WERI-Rb-1 (cell line): Measurements from ENCODE around the gene UBASH3A.

Source experiments
- DNase-seq: peaks from one replicate; pipeline ENCODE4 v3.0.0-alpha.2; 2020
- H3K27ac ChIP-seq: fragments of 250-450 bp; sonication (Bioruptor Pico); 2 replicates; pipeline ENCODE4 v1.5.1; 2020; ENCODE audit warnings: mild to moderate bottlenecking, moderate library complexity
- H3K27me3 ChIP-seq: fragments of 250-450 bp; sonication (Bioruptor Pico); 2 replicates; pipeline ENCODE4 v1.5.1; 2021; ENCODE audit warnings: mild to moderate bottlenecking, low read depth, moderate library complexity; ENCODE audit not compliant: insufficient read depth, severe bottlenecking
- H3K36me3 ChIP-seq: fragments of 250-450 bp; sonication (Bioruptor Pico); 2 replicates; pipeline ENCODE4 v1.5.1; 2020; ENCODE audit warnings: mild to moderate bottlenecking, moderate library complexity
- H3K4me3 ChIP-seq: 2 replicates; pipeline ENCODE4 v1.5.1; 2011; ENCODE audit warnings: low read depth, mild to moderate bottlenecking, control low read depth, low read length
- H3K9me3 ChIP-seq: fragments of 250-450 bp; sonication (Bioruptor Pico); 2 replicates; pipeline ENCODE4 v1.5.1; 2021; ENCODE audit warnings: mild to moderate bottlenecking, moderate library complexity; ENCODE audit not compliant: severe bottlenecking
- TF ChIP-seq, protein P1 (sequence below): IDR thresholded peaks from 2 replicates; pipeline ENCODE4 v1.5.1; 2011; ENCODE audit warnings: low read depth, mild to moderate bottlenecking, control low read depth, inconsistent platforms, low read length

UBASH3A gene

GRCh38 chr21:42397746-42398394, 5.8 kb upstream of the UBASH3A start:
- H3K27me3 ChIP-seq: no peaks in the 10 kb centered on the region
- no peak overlapping the region for H3K27ac ChIP-seq
- DNase-seq: no peak
- TF ChIP-seq, protein P1, sequence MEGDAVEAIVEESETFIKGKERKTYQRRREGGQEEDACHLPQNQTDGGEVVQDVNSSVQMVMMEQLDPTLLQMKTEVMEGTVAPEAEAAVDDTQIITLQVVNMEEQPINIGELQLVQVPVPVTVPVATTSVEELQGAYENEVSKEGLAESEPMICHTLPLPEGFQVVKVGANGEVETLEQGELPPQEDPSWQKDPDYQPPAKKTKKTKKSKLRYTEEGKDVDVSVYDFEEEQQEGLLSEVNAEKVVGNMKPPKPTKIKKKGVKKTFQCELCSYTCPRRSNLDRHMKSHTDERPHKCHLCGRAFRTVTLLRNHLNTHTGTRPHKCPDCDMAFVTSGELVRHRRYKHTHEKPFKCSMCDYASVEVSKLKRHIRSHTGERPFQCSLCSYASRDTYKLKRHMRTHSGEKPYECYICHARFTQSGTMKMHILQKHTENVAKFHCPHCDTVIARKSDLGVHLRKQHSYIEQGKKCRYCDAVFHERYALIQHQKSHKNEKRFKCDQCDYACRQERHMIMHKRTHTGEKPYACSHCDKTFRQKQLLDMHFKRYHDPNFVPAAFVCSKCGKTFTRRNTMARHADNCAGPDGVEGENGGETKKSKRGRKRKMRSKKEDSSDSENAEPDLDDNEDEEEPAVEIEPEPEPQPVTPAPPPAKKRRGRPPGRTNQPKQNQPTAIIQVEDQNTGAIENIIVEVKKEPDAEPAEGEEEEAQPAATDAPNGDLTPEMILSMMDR: no peak
- H3K4me3 ChIP-seq: no peak overlapping the region
- H3K36me3 ChIP-seq: no peaks in the 10 kb centered on the region
- peaks cover 8% of the 10 kb centered on the region for H3K9me3 ChIP-seq

DNA sequence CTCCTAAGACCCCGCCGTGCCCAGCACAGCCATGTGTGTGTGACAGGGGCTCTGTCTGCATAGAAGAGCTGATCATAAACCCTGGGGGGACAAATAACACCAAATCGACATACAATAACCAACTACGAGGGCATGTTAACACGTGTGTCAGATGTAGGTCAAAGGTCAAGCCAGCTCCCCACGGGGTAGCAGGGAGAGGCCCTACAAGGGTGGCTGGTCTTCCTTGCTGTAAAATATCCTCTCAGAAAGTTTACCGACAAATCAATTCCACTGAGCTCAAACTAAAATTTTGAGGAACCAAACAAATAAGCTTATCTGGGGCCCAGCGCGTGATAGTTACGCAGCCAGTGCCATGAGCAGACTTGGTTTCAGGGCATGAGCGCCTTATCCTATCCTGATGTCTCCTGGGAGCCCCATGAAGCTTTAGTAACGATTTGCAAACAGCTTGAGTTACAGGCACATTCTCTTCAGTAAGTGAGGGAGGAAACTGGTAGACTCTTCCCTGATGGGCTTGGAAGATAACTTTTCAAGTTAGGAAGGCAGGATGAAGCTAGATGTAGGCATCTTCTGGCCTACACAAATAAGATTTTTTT, 5.2 kb upstream of the UBASH3A start:
- DNase-seq: no peak
- Histone ChIP-seq H3K27me3 (no peaks in the 10 kb centered on the region), H3K4me3 (no peak overlapping the region), H3K27ac (no peak overlapping the region), H3K36me3 (no peaks in the 10 kb centered on the region), H3K9me3 (peaks cover 8% of the 10 kb centered on the region)
- TF ChIP-seq, protein P1: no peak

- TF ChIP-seq, protein P1: no peak
- Histone ChIP-seq H3K9me3 (peaks cover 8% of the 10 kb centered on the region), H3K27ac (no peak overlapping the region), H3K27me3 (no peaks in the 10 kb centered on the region), H3K4me3 (no peak overlapping the region), H3K36me3 (no peaks in the 10 kb centered on the region)
- DNase-seq: no peak
Observed at GRCh38 chr21:42400525-42400924, 3.2 kb upstream of the UBASH3A start.

GRCh38 chr21:42401154-42401553, 2.5 kb upstream of the UBASH3A start:
- DNase-seq: no peak
- Histone ChIP-seq H3K4me3 (no peak overlapping the region), H3K36me3 (no peaks in the 10 kb centered on the region), H3K27me3 (no peaks in the 10 kb centered on the region), H3K27ac (no peak overlapping the region), H3K9me3 (peaks cover 8% of the 10 kb centered on the region)
- TF ChIP-seq, protein P1: no peak

- H3K9me3 ChIP-seq: peaks cover 8% of the 10 kb centered on the region
- no peak overlapping the region for H3K27ac ChIP-seq
- no peaks in the 10 kb centered on the region for H3K36me3 ChIP-seq
- no peak for DNase-seq
- H3K27me3 ChIP-seq: no peaks in the 10 kb centered on the region
- TF ChIP-seq, protein P1: no peak
- H3K4me3 ChIP-seq: no peak overlapping the region
Observed at GRCh38 chr21:42401820-42402251, 1.9 kb upstream of the UBASH3A start.
